Measurements from ENCODE around the gene CAMLG. TPM values are rescaled to one million over a fixed set of nuclear protein-coding genes. Genes with fewer than 3 reads are reported as not detected.

The CAMLG gene
- total and polyA plus RNA-seq, 9 of the 15 experiments (the other 6 are each of a cell fraction or from before 2014, with no cell fraction given), result 11.3 to 22.0 (median 16.3) TPM

DNA sequence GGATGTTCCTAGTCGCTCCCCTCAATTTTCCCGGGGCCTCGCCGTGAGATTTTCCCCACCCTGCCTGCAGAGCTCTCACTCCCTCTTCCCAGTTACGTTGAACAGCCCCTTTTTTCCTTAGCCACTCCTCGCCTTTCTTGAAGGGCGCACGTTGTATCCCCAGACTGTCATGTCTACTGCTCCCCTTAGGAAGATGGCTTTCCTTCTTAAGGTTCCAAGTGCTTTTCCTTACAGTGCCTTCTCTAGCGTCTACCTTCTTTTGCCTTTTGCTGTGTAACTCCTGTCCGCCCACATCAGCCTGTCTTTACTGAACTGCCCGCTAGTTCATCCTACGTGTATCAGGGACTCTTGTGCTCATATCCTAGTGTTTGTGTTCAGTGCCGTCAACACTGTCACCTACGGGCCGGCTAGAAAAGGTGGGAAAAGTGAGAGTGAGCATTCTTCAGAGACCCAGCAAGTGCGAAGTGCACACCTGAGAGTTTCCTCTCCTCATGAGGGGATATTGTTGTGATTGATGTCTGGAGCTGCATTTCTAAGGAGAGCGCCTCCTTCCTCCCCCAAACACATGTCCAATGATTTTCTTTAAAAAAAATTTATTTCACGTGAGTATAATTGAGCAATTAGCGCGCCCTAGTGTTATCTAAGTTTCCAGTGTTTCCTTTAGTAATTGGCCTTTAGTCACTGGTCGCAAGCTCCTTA is 764 bp downstream of the CAMLG start (continued):
- peak; percentile 62; the same call in 1 of the 2 replicates for TF ChIP-seq PKNOX1 (IDR thresholded peaks at IDR 0.05)
- TF ChIP-seq CBX8 (IDR thresholded peaks at IDR 0.05; ENCODE audit: borderline replicate concordance, extremely low read depth, low read depth, low read length, poor library complexity, severe bottlenecking), result no peak
- TF ChIP-seq ZNF212 (CRISPR knock-in tag; IDR thresholded peaks at IDR 0.05), result no peak
- TF ChIP-seq PHF8 (IDR thresholded peaks at IDR 0.05; ENCODE audit: borderline replicate concordance, low read length), result no peak
- 0 out of 2 replicates have a peak, but pooled peaks have one; percentile 10 for TF ChIP-seq SMC3 (conservative IDR thresholded peaks at IDR 0.05; ENCODE audit: insufficient read depth, low read depth, low read length)
- TF ChIP-seq ZNF766 (CRISPR knock-in tag; conservative IDR thresholded peaks at IDR 0.05), result no peak
- TF ChIP-seq ZBTB8A (IDR thresholded peaks at IDR 0.05; ENCODE audit: partially characterized antibody), result no peak
- TF ChIP-seq TARDBP (IDR thresholded peaks at IDR 0.05), result no peak
- TF ChIP-seq HLTF (IDR thresholded peaks at IDR 0.05), result 0 out of 2 replicates have a peak, but pooled peaks have one; percentile 12
- peak; percentile 32 for TF ChIP-seq ETV1 (tag; conservative IDR thresholded peaks at IDR 0.05; ENCODE audit: low read depth)
- TF ChIP-seq ZFPM2 (CRISPR knock-in tag; IDR thresholded peaks at IDR 0.05), result no peak
- no peak for TF ChIP-seq ZNF561 (CRISPR knock-in tag; conservative IDR thresholded peaks at IDR 0.05)
- TF ChIP-seq E2F1 (CRISPR knock-in tag; IDR thresholded peaks at IDR 0.05), result no peak
- peak; percentile 32; the same call in 1 of the 2 replicates for TF ChIP-seq ZNF316 (IDR thresholded peaks at IDR 0.05)
- no peak for TF ChIP-seq FOXA1 (IDR thresholded peaks at IDR 0.05; ENCODE audit: borderline replicate concordance)
- peak; percentile 69 for TF ChIP-seq ZNF384 (IDR thresholded peaks at IDR 0.05; ENCODE audit: low read depth, low read length)
- TF ChIP-seq BRCA1 (IDR thresholded peaks at IDR 0.05), result no peak
- TF ChIP-seq BRCA1 (CRISPR knock-in tag; IDR thresholded peaks at IDR 0.05), result no peak
- no peak for TF ChIP-seq TEAD2 (tag; IDR thresholded peaks at IDR 0.05)
- TF ChIP-seq L3MBTL2 (IDR thresholded peaks at IDR 0.05), result peak; percentile 97
- no peak for TF ChIP-seq ZNF583 (CRISPR knock-in tag; IDR thresholded peaks at IDR 0.05)
- TF ChIP-seq DPF2 (IDR thresholded peaks at IDR 0.05), result peak; percentile 52; the same call in 1 of the 2 replicates
- TF ChIP-seq BHLHE40 (IDR thresholded peaks at IDR 0.05; ENCODE audit: low read length), result peak; percentile 71
- TF ChIP-seq PREB (CRISPR knock-in tag; IDR thresholded peaks at IDR 0.05), result no peak
- 0 out of 4 replicates have a peak, but pooled peaks of 1 of the 2 experiments have one; percentile 28 for TF ChIP-seq MAZ (CRISPR knock-in tag; conservative IDR thresholded peaks at IDR 0.05 in 1 of 2, IDR thresholded peaks at IDR 0.05 in 1 of 2)

Measured in K562 (cell line).